Activated gamma-delta T cell treated with Interleukin-2 at 50 U/mL for 16 hours (primary cell): ENCODE measurements around the gene TSPAN5.

Source experiments
- DNase-seq: peaks from one replicate; pipeline ENCODE4 v3.0.0-alpha.2; 2020

Gene TSPAN5

GRCh38 chr4:98581126-98581525 is 77.3 kb downstream of the TSPAN5 start:
- no peak for DNase-seq

GRCh38 chr4:98577956-98578355 is 80.5 kb downstream of the TSPAN5 start:
- no peak for DNase-seq

- DNase-seq = no peak
These were observed 83.6 kb downstream of the TSPAN5 start for GRCh38 chr4:98574816-98575215.

DNA sequence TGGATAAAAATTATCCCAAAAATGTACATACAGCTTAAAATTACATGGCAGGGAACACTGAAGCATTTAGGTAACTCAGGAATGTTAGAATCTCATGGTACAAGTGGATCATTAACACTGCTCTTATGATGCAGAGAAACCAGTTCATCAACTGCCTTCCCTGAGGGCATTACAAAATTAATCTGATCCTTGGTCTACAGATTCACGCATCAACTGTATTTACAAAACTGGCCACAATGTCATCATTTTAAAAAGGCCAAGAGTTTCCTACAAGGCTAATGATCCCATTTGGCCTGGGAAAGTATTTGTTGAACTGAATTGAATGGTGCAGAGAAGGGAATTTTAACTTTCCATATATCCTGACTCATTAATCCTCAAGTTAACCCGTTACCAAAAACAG is 84.6 kb downstream of the TSPAN5 start:
- DNase-seq = no peak

DNA sequence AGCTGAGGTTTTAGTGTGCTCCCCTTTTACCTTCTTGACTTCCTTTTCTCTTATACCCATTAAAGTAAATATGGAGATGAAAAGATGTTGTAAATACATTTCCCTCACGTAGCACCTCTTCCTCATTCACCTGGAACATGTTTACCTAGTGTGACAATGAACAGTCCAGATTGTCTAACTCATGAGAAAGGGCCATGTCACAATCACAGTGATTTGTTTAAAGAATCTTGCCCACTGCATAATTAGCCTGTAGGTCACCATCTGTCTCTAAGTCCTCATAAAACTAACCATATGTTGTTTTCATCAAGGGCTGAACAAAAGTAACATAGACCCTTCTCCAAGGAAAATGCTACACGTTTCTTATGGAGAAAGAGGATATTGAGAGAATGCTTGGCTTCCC is 85.7 kb downstream of the TSPAN5 start:
- DNase-seq = no peak

- no peak for DNase-seq
These were observed 87.1 kb downstream of the TSPAN5 start for GRCh38 chr4:98571161-98571786.

DNA sequence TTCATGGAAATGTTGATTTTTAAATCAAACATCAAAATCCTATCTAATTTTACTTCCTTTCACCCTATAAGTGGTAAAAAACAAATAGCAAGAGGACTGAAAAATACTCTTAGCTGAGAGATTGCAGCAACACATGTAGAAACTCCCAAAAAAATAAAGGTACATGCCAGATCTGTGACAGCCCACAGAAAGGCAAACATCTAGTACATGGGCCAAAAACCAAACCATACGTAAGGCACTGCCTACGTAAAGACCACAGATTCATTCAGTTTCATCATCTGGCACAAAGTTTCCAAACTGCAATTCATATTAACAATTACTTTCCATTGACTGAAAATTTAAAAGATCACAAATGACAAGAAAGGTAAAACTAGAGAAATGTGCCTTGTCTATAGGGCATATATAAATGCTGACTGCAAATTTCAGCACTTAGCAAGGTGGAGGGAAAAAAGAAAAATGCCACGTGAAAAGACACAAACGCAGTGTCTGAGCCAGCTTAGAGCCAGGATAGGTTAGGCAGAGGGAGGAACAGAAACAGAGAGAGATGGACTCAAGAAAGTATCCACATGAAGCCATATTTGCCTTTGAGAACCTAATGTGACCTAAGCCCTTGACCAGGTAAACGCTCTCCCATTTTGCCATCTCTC is 88.1 kb downstream of the TSPAN5 start:
- DNase-seq = no peak

DNA sequence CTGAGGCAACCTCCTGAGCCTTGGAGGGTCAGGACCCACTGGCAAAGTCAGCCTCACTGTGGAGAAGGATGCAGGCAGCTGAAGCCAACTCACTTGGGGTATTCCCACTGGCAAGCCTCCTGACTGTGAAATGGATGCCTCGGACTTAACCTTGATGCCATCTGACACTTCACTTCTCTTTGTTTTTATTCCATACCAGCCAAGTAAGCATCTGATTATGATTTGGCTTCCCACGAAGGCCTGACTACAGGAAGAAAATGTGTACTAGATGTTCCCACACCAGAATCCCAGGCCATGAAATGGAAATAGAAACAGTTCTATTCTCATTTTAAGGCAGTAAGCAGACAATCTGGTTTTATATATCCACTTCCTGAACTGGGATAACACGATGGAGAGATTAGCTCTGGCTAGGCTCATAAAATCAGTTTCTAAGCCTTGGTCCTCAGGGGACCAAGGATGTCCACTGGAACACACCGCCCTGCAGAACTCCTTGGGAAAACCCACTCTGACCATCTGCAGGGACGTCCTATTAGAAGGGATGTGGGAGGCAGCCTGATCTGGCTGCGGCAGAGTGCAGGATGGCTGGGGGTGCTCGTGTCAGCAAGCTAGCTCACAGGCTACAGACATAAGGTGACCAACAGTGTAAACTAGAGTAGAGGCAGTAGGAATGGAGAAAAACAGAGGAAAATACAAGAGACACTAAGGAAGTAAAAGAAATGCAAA is 89.3 kb downstream of the TSPAN5 start:
- DNase-seq = no peak

DNA sequence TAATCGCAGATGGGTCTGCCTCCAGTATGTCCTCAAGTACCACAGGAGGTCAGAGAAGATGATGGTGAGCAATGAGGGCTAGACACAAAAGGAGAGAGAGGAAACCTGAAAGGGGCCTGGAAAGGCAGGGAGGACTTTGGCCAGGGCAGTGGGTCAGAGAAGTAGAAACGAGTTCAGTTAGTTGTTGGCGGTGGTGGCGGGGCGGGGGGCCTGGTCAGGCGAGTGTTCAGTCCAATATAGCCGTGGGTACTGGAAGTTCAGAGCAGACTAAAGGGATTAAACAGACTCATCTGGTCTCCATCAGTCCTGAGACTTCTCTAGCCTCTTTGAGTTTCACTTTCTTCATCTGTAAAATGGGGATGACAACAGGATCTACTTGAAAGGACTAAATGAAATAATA is 90.8 kb downstream of the TSPAN5 start:
- DNase-seq = no peak

GRCh38 chr4:98566361-98567008 is 91.9 kb downstream of the TSPAN5 start:
- no peak for DNase-seq

DNA sequence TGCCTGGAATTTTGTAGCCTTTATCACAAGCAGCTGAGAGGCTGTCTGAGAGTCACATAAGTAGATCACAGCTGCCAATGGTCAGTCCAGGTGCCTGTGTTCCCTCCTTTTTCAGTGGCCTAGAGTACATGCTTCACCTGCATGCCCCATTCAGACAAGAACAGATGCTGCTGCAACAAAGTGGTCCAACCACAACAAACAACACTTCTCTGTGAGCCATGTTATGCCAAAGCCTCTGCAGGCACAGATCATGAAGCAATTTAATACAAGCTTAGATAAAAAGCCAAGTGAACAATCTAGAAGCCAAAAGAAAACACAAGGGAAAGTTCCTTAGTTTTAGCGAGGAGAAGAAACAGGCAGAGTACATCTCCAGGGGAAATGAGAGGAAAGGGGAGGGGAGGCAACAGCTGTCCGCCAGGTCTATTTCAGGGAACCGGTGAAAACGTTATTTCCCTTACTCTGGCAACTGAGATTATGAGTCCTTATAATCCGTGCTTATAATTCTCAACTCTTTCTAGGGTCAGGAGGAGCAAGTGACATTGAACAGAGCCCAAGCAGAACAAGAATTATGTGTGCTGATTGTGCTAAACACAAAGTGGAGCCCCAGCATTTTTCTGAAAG is 92.6 kb downstream of the TSPAN5 start:
- no peak for DNase-seq

DNA sequence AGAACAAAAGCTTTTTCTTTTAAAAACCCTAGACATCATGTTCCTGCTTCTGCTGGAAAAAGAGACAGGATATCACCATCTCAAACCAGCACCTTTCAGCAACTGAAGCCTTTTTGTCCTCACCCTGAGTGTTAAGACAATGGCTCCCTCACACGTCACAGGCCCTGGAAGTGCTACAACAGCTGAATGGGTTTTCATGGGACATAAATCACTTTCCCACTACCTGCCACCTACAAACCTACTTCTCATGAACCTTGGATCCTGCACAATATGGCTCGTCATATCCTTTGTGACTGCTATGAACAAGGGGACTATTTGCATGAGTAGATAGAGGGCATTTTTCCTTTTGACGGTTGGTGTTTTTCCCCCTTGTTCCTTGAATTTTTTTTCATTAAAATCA is 93.6 kb downstream of the TSPAN5 start:
- DNase-seq = no peak

GRCh38 chr4:98560321-98560720 is 98.1 kb downstream of the TSPAN5 start:
- DNase-seq = no peak

GRCh38 chr4:98558471-98559169 is 99.8 kb downstream of the TSPAN5 start:
- DNase-seq = no peak

DNA sequence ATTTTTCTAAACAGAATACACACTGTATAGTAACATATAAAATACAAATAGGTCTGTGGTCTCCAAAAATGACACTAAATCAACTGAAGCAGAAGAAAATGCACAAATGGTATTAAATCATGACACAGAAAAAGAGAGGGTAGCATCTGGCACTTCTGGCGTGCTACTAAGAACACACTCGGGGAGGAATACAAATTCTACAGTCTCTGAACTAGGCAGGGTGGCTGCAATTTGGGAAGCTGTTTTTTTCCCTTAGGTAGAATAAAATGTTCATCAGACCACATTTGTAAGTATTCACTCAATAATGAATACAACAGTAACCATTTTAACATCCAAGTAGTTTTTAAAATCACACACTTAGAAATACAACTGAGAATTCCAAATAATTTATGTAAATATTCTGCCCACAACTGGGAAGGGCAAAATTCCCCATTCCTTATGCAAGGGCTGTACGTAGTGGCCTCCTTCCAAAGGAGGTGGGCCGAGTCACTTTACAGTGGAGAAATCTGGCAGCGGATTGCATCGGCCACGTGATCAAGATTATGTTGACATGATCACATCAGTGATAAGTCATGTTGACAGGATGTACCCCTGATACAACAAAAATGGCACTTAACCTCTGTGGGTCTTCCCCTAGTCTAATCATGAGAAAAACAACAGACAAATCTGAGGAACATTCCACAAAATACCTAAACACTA is 101.1 kb downstream of the TSPAN5 start:
- DNase-seq = no peak

- no peak for DNase-seq
These were observed 102.0 kb downstream of the TSPAN5 start for GRCh38 chr4:98556451-98556850.

DNA sequence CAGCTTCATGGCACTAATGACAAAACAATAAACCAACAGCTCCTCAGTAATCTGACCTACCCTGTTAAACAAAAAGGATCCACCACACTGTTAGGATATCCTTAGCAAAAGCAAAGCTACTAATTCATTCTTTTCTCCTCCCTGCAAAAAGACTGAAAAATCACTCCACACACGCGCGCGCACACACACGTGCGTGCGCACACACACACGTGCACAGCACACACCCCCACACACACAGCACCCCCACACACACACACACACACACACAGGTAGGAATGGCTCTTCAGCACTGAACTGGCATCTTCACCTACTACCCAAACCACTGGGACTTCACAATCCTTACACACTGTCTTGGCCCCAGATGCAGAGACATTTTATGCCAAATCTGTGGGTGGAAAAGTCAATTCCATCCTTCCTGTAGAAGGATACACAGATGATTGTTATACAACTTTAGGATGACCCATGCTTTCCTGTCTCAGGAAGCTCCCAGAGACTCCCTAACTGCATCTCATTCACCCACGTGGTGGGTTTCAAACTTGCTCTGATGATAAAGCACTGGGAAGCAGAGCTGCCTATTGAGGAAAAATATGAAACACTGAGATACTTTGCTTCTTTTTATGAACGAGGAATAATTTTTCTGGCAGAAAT is 102.5 kb downstream of the TSPAN5 start:
- DNase-seq = no peak

- DNase-seq = no peak
These were observed 111.4 kb downstream of the TSPAN5 start for GRCh38 chr4:98546910-98547594.

- DNase-seq = no peak
These were observed 113.5 kb downstream of the TSPAN5 start for GRCh38 chr4:98544818-98545414.

GRCh38 chr4:98544141-98544817 is 114.1 kb downstream of the TSPAN5 start:
- DNase-seq = no peak
